ENCODE data around the gene ZNF385B.
A peak's percentile ranks its signal among the peaks of the same experiment; 100 is the strongest.

The ZNF385B gene

DNA sequence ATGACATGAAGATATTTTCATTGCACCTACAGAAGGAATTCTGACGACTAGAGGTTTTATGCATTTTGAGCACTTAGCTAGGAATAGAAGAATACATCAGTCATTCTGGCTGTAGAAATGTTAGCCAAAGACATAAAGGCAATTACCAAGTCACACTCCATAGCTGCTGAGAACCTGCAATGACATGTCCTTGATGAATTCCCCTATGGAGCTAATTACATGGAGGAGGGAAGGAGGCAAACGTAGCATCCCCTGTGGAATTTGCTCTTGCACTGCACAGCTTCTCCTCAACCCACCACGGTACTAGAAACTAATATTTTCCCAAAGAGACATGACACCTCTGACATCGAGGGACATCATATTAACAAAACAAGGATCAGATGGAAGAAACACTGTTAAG, 422.8 kb downstream of the ZNF385B start:
- no peak for DNase-seq (ENCODE audit: low spot score)

DNA sequence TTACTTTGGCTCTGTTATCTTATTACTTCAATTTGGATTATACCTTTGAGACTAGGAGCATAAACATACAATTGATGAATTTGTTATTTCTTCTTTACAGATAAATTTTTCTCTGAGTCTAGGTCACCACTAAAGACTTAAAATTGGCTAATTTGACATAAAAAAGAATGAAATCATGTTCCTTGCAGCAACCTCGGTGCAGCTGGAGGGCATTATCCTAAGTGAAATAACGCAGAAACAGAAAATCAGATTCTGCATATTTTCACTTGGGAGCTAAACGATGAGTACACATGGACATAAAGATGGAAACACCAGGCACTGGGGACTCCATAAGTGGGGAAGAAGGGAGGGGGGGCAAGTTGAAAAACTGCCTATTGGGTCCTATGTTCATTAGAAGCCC, 424.0 kb downstream of the ZNF385B start:
- no peak for DNase-seq (ENCODE audit: low spot score)

DNA sequence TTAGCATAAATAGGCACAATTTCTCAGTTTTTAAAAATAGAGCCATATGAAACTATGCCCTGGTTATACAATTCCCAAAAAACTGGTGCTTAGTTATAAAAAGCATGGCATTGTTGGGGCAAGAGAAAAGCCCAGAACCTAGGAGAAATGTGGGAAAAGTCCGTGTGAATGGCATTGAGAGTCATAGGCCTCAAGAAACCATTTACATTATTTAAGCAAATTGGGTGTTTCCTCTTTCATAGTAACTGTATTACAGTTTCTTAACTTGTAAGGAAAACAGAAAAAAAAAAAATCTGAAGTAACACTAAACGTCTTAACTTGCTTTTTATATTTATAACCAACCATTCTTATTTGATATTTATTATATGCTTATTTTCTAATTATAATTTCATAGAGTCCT, 425.8 kb downstream of the ZNF385B start:
- DNase-seq (ENCODE audit: low spot score) = no peak

DNA sequence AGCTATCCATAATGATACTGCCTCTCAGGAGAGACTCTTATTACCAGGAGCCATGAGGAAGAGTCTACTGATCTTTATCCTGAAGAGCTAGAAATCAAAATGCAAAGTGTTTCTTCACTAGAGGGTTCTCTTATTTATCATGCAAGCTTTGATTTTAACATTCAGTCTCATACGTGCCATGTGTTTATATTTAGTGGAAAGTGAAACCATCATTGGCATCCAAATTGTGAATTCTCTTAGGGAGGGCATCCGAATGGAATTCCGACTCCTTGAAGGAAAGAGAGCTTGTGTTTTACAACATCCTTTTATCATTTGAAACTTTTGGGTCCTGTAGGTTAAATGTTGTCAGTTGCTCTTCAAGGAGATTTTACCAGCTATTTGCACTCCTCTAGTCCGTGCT, 426.4 kb downstream of the ZNF385B start:
- DNase-seq (ENCODE audit: low spot score) = no peak

DNA sequence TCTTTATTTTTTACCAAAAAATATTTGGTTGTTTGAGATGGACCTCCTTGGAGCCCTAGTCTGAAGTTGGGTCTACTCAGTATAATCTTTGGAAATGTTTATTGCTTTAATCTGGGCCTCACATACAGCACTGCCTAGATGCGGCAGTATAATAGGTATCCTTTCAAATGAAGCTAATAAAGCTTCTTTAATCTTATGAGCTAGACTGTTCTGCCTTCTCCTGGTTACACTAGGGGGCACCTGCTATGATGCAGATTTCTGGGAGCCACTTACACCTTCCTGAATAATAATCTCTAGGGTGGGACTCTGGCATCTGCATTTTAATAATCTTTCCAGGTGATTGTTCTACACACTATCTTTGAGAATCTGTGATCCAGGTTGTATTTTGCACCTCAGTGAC, 427.1 kb downstream of the ZNF385B start:
- no peak for DNase-seq (ENCODE audit: low spot score)

DNA sequence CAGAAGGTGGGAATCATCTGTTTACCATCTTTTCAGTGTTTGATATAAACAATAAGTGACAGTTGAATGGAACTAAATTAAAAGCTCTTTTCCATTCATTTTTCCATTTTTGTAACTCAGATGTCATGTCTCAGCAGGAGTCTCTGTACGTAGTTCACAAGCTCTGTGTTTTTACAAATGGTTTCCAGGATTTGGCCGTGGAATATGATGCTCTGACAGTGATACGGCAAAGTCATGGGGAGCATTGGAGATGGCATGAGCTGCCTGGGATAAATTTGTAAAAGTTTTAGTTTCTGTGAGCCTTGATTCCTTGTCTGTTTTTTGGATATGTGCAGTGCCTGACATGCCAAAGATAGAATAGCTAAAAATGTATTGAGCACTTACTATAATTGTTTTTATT, 428.7 kb downstream of the ZNF385B start:
- no peak for DNase-seq (ENCODE audit: low spot score)

DNA sequence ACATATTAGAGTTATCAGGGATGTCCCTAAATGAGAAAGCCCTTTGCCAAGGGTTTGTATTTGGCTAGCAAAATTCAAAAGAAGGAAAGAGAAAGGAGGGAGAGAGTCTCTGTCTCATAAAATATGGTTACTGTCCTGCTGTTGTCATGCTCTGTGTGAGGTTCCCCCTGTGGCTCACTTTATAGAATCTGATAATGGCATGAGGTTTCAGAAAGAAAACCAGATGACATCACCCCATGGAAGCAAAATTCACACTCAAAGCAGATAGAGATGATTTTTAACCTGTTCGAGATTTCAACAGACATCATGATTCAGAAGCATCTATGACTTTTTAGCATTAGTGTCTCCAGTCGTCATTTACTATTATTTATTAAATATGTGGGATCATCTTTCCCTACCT, 431.8 kb downstream of the ZNF385B start:
- DNase-seq (ENCODE audit: low spot score) = no peak

DNA sequence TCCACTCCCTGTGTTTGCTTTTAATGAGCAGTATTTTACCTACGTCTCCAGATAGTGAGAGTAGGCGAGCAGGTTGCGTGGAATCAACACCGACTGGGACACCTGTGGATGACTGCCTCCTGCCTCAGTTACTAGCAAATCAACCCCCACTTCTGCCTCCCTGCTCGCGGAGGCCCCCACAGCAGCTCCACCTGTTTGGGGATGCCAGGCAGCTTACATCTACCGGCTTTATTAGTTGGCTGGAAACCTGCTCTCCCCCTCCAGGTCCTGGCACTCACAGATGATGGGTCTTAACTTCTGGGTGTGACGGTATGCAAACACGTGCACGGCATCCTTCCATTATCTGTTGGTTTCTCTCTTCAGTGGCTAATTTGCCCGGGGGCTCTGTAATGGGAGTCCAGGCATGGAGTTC, 432.3 kb downstream of the ZNF385B start:
- DNase-seq (ENCODE audit: low spot score) = no peak

DNA sequence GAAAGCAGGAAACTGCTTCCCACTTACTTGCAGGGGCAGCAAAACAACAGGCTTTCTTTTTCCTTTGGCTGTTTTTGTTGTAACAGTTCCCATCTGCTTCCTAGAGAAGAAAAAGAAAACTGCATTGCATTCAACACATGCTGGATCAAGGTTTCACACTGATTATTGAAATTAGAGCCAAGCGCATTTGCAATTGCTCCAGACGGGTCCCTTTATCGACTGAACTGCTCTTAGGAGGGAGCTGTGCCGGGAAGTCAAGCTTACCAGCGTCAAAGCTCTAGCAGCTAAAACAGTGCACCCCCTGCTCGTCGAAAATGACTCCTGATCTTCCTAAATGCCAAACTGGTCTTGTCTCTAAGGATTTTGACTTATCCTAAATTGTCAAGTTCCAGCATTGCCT, 432.8 kb downstream of the ZNF385B start:
- DNase-seq (ENCODE audit: low spot score) = no peak

DNA sequence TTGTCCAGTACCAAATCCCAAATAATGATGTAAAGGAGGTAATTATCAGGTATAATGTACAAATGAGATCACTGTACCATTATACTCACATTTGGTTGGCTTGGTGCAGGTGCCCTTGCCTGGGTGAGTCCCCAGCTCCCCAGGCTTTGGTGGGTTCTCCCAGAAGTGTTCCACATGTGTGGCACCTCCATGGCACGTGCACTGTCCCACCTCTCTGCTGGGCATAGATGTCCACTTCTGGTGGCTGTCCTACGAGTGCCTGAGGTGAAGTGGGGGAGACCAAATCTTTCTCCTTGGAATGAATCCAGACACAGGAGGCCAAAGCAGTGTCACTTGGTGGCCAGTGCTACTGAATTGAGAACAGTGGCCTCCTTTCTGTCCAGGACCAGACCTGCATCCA, 434.3 kb downstream of the ZNF385B start:
- no peak for DNase-seq (ENCODE audit: low spot score)

DNA sequence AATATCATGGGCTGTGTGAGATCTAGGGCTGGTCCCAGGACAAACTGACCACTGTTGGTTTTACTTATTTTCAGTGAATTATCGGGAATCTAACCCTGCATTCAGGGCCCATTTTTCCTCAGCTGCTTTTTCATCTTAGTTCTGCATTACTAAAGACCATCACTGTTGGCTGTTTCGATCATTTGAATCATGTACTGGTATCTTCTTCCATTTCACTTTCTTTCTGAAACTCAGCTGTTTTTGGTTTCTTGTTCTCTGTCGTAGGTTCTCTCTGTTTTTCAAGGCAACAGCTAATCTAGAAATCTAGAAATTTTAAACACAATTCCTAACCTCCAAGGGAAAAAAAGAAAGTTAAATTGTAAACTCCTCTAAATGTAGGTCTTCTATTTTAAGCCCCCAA, 436.8 kb downstream of the ZNF385B start:
- no peak for DNase-seq (ENCODE audit: low spot score)

DNA sequence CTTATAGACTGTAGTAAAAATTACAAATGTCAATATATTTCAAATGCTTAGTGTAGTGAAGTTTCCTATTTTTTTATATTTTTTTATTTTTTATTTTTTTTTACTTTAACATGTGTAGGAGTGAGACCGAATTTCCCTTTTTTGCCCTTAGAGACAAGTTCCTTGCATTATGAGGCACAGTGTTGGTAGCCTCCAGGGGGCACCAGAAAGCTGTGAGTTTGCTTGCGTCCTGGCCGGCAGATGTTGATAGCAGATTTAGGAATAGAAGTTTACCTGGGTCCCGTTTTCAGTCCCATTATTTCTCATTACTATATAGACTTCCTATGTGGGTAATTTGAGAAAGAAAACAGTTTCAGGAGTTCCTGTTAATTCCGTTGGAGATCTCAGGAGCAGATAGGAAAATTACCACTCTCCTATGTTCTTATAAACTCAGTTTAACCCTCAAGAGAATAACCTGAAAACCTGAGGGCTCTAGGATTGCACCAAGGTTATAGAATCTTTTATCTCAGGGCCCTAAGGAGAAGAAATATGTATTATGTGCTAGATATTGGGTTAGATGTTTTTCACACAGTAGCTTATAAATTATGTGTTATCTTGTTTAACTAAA, 439.3 kb downstream of the ZNF385B start:
- DNase-seq (ENCODE audit: low spot score) = peak; percentile 34

DNA sequence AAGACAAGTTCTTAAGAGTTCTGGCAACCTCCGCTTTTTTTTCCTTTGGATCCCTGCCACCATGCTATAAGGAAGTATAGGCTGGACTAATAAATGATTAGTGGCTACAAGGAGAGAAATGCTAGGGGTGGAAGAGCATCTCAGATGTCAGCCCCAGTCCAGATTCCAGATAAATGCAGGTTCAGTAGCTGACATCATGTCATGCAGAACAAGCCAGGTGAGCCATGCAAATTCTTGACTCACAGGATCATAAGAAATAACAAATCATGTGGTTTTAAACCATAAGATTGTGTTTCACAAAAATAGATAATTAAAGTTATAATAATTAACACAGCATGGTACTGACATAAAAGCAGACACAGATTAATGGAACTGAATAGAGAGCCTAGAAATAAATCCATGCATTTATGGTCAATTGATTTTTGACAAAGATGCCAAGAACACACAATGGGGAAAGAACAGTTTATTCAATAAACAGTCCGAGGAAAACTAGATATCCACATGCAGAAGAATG, 443.9 kb downstream of the ZNF385B start:
- no peak for DNase-seq (ENCODE audit: low spot score)

DNA sequence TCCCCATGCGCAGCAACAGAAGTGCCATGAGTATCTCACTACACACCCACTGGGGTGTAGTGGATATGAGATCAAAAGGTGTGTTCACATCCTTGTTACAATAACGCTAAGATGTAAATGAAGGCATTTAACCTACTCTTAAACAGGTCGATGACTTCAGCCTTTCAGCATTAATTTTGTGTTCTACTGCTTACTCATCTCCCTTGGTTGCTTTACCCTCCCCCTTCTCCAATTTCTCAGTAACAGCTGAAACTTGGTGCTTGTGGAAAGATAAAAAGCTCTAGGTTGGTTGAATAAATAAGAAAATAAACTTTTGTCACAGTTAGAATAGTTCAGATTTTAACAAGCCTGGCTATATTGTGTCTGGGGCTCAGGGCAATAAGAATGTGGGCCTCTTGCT, 449.3 kb downstream of the ZNF385B start:
- DNase-seq (ENCODE audit: low spot score) = no peak

DNA sequence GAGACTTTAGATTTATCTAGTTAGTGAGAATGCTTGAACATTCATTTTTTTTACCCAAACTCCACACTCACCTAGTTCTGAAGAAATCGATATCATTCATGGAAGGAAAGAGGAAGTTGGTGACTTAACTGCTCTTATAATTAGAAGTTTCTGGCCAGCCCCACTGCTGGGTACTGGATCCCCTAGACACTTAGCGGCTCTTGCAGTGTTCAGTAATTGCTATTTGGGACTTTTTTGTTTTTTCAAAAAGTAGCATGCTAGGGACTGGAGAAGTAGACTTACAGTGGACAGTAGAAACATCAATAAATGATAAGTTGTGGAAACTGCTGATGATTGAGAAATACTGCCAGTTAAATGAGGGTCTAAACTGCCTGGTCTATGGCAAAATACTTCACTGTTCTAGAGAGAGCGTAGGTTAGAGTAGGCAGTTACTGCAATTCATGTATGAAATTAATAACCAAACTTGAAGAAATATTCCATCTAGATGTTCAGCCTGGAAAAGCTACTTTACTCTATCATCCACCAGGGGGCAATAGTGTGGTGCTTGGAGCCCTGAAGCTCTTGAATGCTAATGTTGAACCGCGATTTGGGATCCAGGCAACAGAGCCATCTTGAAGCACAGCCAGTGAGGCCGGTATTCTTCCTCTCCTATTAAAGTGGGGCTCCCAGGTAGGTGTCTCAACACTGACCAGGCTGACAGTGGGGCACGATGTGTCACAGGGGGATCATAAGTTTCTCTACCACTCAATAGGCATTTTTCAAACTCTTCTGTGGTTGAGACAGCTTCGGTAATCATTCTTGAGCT, 450.7 kb downstream of the ZNF385B start:
- peak; percentile 52 for DNase-seq (ENCODE audit: low spot score)

DNA sequence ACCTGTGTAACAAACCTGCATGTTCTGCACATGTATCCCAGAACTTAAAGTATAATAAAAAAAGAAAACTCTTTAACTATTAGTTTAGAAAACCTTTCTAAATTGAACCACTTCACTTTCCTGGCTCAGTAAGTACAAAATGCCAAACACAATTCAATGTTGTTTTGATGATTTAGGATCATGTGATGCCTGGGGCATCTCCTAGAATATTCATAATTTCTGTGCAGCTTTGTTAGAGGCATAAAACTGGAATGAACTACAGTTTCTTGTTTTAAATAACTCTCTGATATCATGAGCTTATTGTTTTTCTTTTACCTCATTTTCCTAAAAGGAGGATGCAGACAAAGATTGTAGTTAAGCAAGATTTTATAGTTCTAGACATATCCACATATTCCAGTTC, 457.8 kb downstream of the ZNF385B start:
- DNase-seq (ENCODE audit: low spot score) = peak; percentile 6

DNA sequence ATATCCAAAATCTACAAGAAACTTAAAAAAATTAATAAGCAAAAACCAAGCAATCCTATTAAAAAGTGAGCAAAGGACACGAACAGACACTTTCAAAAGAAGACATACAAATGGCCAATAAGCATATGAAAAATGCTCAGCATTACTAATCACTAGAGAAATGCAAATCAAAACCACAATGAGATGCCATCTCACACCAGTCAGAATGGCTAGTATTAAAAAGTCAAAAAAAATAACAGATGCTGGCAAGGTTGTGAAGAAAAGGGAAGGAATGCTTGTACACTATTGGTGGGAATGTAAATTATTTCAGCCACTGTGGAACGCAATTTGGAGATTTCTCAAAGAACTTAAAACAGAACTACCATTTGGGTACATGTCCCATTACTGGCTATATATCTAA, 467.9 kb downstream of the ZNF385B start:
- DNase-seq (ENCODE audit: low spot score) = no peak
